OCI-LY1 (cell line): Measurements from ENCODE around the gene GRPR.
"Not testable (repeated sequence)": the region's sequence is repeated elsewhere in the genome, so short reads cannot be mapped to it uniquely, and the experiment has no call there.

Source experiments
- H2AFZ ChIP-seq: fragments of 200-600 bp; sonication (generic), shearing (Covaris generic); 2 replicates; pipeline ENCODE4 v1.6.0; 2014; ENCODE audit warnings: antibody characterized with exemption, mild to moderate bottlenecking, low read length
- H3F3A ChIP-seq: fragments of 200-600 bp; sonication (generic), shearing (Covaris generic); 2 replicates; pipeline ENCODE4 v1.6.0; 2014; ENCODE audit warnings: mild to moderate bottlenecking, antibody characterized with exemption, low read length, moderate library complexity; ENCODE audit not compliant: insufficient read depth
- H3K27ac ChIP-seq: fragments of 200-600 bp; sonication (generic); 2 replicates; pipeline ENCODE4 v1.5.1; 2014; ENCODE audit warnings: low read length, mixed run types, mild to moderate bottlenecking, low read depth; ENCODE audit not compliant: poor library complexity, severe bottlenecking
- H3K27me3 ChIP-seq: fragments of 200-600 bp; sonication (generic); 2 replicates; pipeline ENCODE4 v1.6.0; 2014; ENCODE audit warnings: antibody characterized with exemption, mild to moderate bottlenecking, low read length, moderate library complexity; ENCODE audit not compliant: insufficient read depth
- H3K36me3 ChIP-seq: fragments of 200-600 bp; sonication (generic); 2 replicates; pipeline ENCODE4 v1.6.1; 2014; ENCODE audit warnings: mild to moderate bottlenecking, antibody characterized with exemption, low read length, moderate library complexity, mixed read lengths; ENCODE audit not compliant: insufficient read depth
- H3K4me1 ChIP-seq: fragments of 200-600 bp; sonication (generic); 2 replicates; pipeline ENCODE4 v1.5.1; 2014; ENCODE audit warnings: mild to moderate bottlenecking, low read length, moderate library complexity; ENCODE audit not compliant: insufficient read depth, severe bottlenecking
- H3K4me2 ChIP-seq: fragments of 200-600 bp; sonication (generic), shearing (Covaris generic); 2 replicates; pipeline ENCODE4 v1.6.1; 2014; ENCODE audit warnings: low read length
- H3K4me3 ChIP-seq: fragments of 200-600 bp; sonication (generic); 2 replicates; pipeline ENCODE4 v1.5.1; 2014; ENCODE audit warnings: low read length, low read depth, mild to moderate bottlenecking, mixed read lengths; ENCODE audit not compliant: poor library complexity, severe bottlenecking
- H3K79me2 ChIP-seq: fragments of 200-600 bp; shearing (Covaris generic); 2 replicates; pipeline ENCODE4 v1.6.1; 2016; ENCODE audit warnings: mixed run types, low read length, mixed read lengths; ENCODE audit not compliant: insufficient read depth
- H3K9ac ChIP-seq: fragments of 200-600 bp; sonication (generic), shearing (Covaris generic); 2 replicates; pipeline ENCODE4 v1.6.1; 2014; ENCODE audit warnings: mild to moderate bottlenecking, low read length, mixed read lengths
- H3K9me2 ChIP-seq: fragments of 200-600 bp; sonication (generic), shearing (Covaris generic); 2 replicates; pipeline ENCODE4 v1.6.1; 2014; ENCODE audit warnings: low read depth, mild to moderate bottlenecking, low read length, mixed read lengths
- H3K9me3 ChIP-seq: fragments of 200-600 bp; shearing (Covaris generic); 2 replicates; pipeline ENCODE4 v1.6.1; 2014; ENCODE audit warnings: low read length, mixed read lengths
- H4K20me1 ChIP-seq: fragments of 200-600 bp; sonication (generic), shearing (Covaris generic); 2 replicates; pipeline ENCODE4 v1.6.0; 2016; ENCODE audit warnings: mild to moderate bottlenecking, low read length; ENCODE audit not compliant: insufficient read depth
- EZH2 ChIP-seq: fragments of 200-600 bp; sonication (generic), shearing (Covaris generic); IDR thresholded peaks from 2 replicates; pipeline ENCODE4 v1.8.0; 2017; ENCODE audit warnings: borderline replicate concordance, mixed run types, mild to moderate bottlenecking, antibody characterized with exemption, low read length, moderate library complexity, mixed read lengths
- TF ChIP-seq, protein P1 (sequence below): fragments of 200-600 bp; sonication (generic), shearing (Covaris generic); IDR thresholded peaks from 2 replicates; pipeline ENCODE4 v1.5.1; 2017; ENCODE audit warnings: mild to moderate bottlenecking, antibody characterized with exemption, low read length, moderate library complexity, mixed read lengths

Gene GRPR

GRCh38 chrX:16156692-16157331 lies 33.4 kb downstream of the GRPR start:
- H3K4me2 ChIP-seq = no peak overlapping the region
- H3K9me3 ChIP-seq = no peaks in the 10 kb centered on the region
- H3K36me3 ChIP-seq = no peaks in the 10 kb centered on the region
- no peak overlapping the region for H3K4me3 ChIP-seq
- H3K9me2 ChIP-seq = no peaks in the 10 kb centered on the region
- H2AFZ ChIP-seq = no peak overlapping the region
- H3K27ac ChIP-seq = no peak overlapping the region
- TF ChIP-seq, protein P1, sequence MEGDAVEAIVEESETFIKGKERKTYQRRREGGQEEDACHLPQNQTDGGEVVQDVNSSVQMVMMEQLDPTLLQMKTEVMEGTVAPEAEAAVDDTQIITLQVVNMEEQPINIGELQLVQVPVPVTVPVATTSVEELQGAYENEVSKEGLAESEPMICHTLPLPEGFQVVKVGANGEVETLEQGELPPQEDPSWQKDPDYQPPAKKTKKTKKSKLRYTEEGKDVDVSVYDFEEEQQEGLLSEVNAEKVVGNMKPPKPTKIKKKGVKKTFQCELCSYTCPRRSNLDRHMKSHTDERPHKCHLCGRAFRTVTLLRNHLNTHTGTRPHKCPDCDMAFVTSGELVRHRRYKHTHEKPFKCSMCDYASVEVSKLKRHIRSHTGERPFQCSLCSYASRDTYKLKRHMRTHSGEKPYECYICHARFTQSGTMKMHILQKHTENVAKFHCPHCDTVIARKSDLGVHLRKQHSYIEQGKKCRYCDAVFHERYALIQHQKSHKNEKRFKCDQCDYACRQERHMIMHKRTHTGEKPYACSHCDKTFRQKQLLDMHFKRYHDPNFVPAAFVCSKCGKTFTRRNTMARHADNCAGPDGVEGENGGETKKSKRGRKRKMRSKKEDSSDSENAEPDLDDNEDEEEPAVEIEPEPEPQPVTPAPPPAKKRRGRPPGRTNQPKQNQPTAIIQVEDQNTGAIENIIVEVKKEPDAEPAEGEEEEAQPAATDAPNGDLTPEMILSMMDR = no peak
- TF ChIP-seq EZH2 = no peak
- no peaks in the 10 kb centered on the region for H4K20me1 ChIP-seq
- no peaks in the 10 kb centered on the region for H3F3A ChIP-seq
- no peaks in the 10 kb centered on the region for H3K79me2 ChIP-seq
- H3K27me3 ChIP-seq = no peaks in the 10 kb centered on the region
- no peak overlapping the region for H3K9ac ChIP-seq
- no peaks in the 10 kb centered on the region for H3K4me1 ChIP-seq

GRCh38 chrX:16160729-16161128 lies 37.4 kb downstream of the GRPR start:
- no peak for TF ChIP-seq EZH2
- TF ChIP-seq, protein P1 = no peak
- H3K9ac ChIP-seq = no peak overlapping the region
- H3K27ac ChIP-seq = no peak overlapping the region

DNA sequence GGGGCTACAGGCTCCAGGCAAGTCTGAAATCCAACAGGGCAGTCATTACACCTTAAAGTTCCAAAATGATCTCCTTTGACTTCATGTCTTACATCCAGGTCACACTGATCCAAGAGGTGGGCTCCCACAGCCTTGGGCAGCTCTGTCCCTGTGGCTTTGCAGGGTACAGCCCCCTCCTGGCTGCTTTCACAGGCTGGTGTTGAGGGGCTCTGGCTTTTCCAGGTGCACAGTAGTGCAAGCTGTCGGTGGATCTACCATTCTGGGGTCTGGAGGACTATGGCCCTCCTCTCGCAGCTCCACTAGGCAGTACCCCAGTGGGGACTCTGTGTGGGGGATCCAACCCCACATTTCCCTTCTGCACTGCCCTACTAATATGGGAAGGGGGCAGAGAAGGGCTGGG lies 37.8 kb downstream of the GRPR start:
- H3K9me3 ChIP-seq, H3K4me3 ChIP-seq, H3F3A ChIP-seq, H4K20me1 ChIP-seq, H3K27ac ChIP-seq, H3K4me1 ChIP-seq, H3K27me3 ChIP-seq, H3K79me2 ChIP-seq, H3K9ac ChIP-seq, H3K4me2 ChIP-seq, H2AFZ ChIP-seq, H3K9me2 ChIP-seq, H3K36me3 ChIP-seq: not testable (repeated sequence)

More at GRCh38 chrX:16160729-16161128, 37.4 kb downstream of the GRPR start:
- H3F3A ChIP-seq = no peaks in the 10 kb centered on the region
- no peaks in the 10 kb centered on the region for H3K27me3 ChIP-seq
- H3K9me3 ChIP-seq = no peaks in the 10 kb centered on the region
- H3K4me1 ChIP-seq = no peaks in the 10 kb centered on the region
- no peaks in the 10 kb centered on the region for H3K36me3 ChIP-seq
- H3K4me3 ChIP-seq = no peak overlapping the region
- H3K79me2 ChIP-seq = no peaks in the 10 kb centered on the region
- no peaks in the 10 kb centered on the region for H3K9me2 ChIP-seq
- no peak overlapping the region for H3K4me2 ChIP-seq
- no peak overlapping the region for H2AFZ ChIP-seq
- no peaks in the 10 kb centered on the region for H4K20me1 ChIP-seq

- TF ChIP-seq, protein P1 = no peak
- no peak for TF ChIP-seq EZH2
- Histone ChIP-seq H3K36me3 (no peaks in the 10 kb centered on the region), H3K79me2 (no peaks in the 10 kb centered on the region), H3K9me3 (no peaks in the 10 kb centered on the region), H3K9me2 (no peaks in the 10 kb centered on the region), H2AFZ (no peak overlapping the region), H3K4me2 (no peak overlapping the region), H3K27ac (no peak overlapping the region), H4K20me1 (no peaks in the 10 kb centered on the region), H3K27me3 (no peaks in the 10 kb centered on the region), H3K4me3 (no peak overlapping the region), H3F3A (no peaks in the 10 kb centered on the region), H3K4me1 (no peaks in the 10 kb centered on the region), H3K9ac (no peak overlapping the region)
Observed at GRCh38 chrX:16162391-16162790, 39.0 kb downstream of the GRPR start.
